Stimulated activated CD8-positive, alpha-beta memory T cell treated with anti-CD3 and anti-CD28 coated beads, Interleukin-12 subunit alpha, Interleukin-12 subunit beta, amount 100 ng/mL, for 4 hours (primary cell): ENCODE data around the gene WNT9A.
"Not testable (repeated sequence)": the region's sequence is repeated elsewhere in the genome, so short reads cannot be mapped to it uniquely, and the experiment has no call there.

Experiments used
- DNase-seq: peaks from one replicate; pipeline ENCODE4 v3.0.0-alpha.2; 2020; ENCODE audit warnings: low read depth

The WNT9A gene

DNA sequence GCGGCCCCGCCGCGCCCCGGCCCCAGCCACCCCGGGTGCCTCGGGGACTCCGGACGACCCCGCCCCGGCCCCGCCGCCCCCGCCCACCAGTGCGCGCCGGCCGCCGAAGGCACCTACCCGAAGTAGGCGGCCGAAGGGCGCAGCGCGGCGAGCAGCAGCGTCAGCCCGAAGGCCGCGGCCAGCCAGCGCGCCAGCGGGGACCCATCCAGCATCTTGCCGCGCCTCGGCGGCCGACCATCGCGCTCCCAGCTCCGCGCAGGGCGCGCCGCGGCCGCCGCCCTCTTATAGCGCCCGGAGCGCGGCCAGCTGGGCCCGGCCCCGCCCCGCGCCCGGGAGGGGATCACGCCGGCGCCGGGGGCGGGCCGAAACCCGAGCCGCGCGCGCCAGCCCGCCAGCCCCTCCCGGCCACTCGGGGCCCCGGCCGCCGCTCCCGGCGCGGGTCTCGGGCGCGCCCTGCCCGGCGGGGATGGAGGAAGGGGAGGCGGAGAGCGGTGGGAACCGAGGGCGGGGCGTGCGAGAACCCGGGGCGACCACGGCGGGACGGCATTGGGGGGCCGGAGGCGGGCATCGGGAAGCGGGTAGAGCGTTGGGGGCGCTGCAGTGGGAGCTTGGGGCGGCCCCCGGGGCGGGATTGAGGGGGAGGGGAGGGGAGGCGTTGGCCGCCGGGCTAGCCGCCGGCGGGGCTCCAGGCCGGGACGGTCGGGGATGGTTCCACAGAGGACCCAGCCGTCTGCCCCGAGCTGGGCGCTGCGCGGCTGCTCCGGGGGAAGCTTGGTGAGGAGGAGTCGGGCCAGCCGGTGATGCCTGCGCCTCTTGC is at the start of gene WNT9A:
Gene WNT9A (minus strand): TSS at position 257 of the 817 bp plus-strand sequence. CDS start 45 bp downstream, at position 212.
- DNase-seq, result no peak

- no peak for DNase-seq
These were observed 48.6 kb upstream of the WNT9A start for GRCh38 chr1:227996187-227996950.

DNA sequence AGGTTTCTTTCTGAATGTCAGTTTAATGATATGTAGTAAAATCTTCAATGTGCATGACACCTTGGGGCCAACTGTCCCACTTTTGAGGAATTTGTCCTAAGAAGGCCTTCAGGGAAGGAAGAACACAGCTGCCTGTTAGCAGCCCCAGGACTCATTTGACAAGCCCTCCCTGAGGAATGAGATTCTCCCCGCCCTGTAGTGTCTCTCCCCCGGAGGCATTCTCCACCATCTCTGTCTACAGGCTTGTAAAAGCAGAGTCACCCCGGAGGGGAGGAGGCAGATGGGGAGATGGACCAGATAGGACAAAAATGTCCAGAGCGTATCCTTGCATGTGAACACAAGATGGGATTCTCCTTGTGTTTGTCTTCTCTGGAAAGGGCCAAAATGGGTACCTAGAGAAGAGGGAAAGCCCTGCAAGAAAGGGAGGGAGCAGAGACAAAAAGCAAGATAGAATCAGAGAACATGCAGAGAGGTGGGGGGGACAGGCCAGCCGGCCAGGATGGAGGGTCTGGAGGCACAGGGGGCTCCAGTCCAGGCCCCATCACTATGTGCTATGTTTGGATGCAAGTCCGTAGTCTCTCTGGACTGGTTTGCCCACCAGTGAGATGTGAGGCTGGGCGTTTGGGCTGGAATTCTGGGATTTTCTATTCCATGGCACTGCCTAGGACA is 47.0 kb upstream of the WNT9A start:
- DNase-seq, result no peak

DNA sequence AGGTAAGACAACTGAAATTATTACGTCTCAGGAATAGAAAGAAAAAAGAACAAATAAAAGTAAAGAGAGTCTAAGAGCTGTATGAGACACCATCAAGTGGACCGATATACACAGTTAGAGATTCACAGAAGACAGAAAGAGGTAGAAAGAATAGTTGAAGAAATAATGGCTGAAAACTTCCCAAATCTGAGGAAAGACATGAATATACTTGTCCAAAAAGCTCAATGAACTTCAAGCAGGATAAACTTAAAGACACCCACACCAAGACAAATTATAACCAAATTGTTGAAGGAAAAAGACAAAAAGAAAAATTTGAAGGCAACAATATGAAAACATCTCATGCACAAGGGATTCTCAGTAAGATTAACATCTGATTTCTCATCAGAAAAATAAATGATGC is 39.4 kb upstream of the WNT9A start:
- no peak for DNase-seq

- not testable (repeated sequence) for DNase-seq
These were observed 28.0 kb upstream of the WNT9A start for GRCh38 chr1:227975583-227976283.

GRCh38 chr1:227973724-227974288 is 26.1 kb upstream of the WNT9A start:
- not testable (repeated sequence) for DNase-seq

DNA sequence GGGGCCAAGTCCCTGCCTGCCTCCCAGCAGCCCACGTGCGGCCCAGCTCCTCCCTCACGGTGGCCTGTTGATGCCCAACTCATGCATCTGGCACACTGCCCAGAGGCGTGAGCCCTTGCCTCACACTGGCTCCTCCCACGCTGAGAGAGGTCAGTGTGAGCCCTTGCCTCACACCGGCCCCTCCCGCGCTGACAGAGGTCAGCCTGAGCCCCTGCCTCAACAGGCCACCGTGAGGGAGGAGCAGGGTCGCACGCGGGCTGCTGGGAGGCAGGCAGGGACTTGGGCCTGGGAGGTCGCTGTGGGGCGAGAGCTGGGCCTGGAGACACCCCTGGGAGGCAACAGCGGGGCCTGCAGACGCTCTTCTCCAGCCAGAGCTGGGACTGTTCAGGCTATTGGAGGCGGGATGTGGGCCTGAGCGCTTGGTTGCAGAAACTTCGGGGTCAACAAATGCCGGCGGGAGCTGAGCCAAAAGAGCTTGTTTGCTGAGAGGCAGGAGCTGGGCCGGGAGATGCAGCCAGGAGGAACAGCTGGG is 25.2 kb upstream of the WNT9A start:
- not testable (repeated sequence) for DNase-seq

DNA sequence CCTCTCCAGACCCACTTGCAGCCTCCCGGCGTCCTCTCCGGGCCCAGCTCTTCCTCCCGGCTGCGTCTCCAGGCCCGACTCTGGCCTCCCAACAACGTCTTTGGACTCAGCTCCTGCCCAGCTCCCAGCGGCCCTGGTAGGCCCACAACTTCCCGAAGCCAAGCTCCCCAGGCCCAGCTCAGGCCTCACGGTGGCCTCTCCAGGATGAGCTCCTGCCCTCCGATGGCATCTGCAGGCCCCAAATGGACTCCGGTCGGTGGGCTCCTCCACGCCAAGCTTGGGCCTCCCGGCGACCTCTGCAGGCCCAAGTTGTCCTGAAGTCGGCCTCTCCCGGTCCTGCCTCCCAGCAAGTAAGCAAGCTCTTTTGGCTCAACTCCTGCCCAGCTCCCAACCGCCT is 24.5 kb upstream of the WNT9A start:
- DNase-seq, result not testable (repeated sequence)

DNA sequence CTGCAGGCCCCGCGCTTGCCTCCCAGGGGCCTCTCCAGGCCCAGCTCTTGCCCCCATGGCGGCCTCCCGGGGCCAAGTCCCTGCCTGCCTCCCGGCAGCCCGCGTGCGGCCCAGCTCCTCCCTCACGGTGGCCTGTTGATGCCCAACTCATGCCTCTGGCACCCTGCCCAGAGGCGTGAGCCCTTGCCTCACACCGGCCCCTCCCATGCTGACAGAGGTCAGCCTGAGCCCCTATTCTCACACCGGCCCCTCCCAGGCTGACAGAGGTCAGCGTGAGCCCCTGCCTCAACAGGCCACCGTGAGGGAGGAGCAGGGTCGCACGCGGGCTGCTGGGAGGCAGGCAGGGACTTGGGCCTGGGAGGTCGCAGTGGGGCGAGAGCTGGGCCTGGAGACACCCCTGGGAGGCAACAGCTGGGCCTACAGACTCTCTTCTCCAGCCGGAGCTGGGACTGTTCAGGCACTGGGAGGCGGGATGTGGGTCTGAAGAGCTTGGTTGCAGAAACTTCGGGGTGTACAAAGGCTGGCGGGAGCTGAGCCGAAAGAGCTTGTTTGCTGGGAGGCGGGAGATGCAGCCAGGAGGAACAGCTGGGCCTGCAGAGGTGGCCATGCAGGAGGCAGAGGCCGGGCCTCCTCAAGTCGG is 24.0 kb upstream of the WNT9A start:
- not testable (repeated sequence) for DNase-seq

- DNase-seq, result not testable (repeated sequence)
These were observed 23.5 kb upstream of the WNT9A start for GRCh38 chr1:227971216-227971615.

- not testable (repeated sequence) for DNase-seq
These were observed 22.6 kb upstream of the WNT9A start for GRCh38 chr1:227970076-227970995.

DNA sequence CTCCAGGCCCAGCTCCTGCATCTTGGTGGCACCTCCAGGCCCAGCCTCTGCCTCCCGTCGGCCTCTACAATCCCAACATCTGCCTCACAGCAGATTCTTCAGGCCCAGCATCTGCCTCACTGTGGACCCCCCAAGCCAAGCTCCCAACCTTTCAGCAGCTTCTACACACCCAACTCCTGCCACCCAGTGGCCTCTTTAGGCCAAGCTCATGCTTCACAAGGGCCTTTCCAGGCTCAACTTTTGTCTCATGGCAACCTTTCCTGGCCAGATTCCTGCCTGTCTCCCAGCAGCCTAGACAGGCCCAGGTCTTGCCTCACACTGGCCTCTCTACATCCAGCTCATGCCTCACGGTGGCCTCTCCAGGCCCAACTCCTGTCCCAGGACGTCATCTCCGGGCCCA is 20.1 kb upstream of the WNT9A start:
- DNase-seq, result not testable (repeated sequence)

- DNase-seq, result not testable (repeated sequence)
These were observed 19.0 kb upstream of the WNT9A start for GRCh38 chr1:227966733-227967132.

- DNase-seq, result no peak
These were observed 14.1 kb upstream of the WNT9A start for GRCh38 chr1:227961651-227962466.

DNA sequence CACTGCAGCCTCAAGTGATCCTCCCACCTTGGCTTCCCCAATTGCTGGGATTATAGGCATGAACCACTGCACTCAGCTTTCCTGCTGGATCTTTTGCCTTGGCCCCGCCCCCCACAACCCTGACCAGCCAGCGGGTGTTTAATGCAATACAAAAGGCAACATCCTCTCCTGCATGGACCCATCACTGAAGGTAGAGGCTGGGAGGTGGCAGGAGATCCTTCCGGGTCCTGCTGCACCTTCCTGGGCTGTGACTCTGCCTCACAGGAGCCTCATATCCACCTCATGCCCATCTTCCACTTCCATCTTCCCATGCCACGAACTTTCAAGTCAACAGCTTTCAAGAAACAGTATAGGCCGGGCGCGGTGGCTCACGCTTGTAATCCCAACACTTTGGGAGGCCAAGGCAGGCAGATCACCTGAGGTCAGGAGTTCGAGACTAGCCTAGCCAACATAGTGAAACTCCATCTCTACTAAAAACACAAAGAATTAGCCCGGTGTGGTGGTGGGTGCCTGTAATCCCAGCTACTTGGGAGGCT is 11.7 kb upstream of the WNT9A start:
- no peak for DNase-seq

- DNase-seq, result no peak
These were observed 11.0 kb upstream of the WNT9A start for GRCh38 chr1:227958617-227959324.

GRCh38 chr1:227955808-227956207 is 8.1 kb upstream of the WNT9A start:
- DNase-seq, result no peak
